MCF 10A (cell line): ENCODE data around the gene TANGO6. TPM values are rescaled to one million over a fixed set of nuclear protein-coding genes. Genes with fewer than 3 reads are reported as not detected.

Experiments used
- BruUV-seq: library from RNA; stranded (reverse); fragments of 400-500 nt; replicated peaks from 2 replicates; lab custom pipeline; 2021; lab: Mats Ljungman, UMichigan
- CTCF ChIA-PET: fragments of 300-600 bp; sonication (Branson Sonifier 250); formaldehyde crosslinking; extraction: SDS; loops from one replicate; lab custom pipeline; 2021; ENCODE audit warnings: antibody characterized with exemption, inconsistent platforms; lab: Yijun Ruan, JAX
- POLR2A ChIA-PET: fragments of 300-600, 350-650 bp; sonication (Branson Sonifier 250); formaldehyde crosslinking; extraction: SDS; loops from one replicate; lab custom pipeline; 2020; ENCODE audit warnings: antibody characterized with exemption, inconsistent platforms; lab: Yijun Ruan, JAX
- DNase-seq: peaks from one replicate; pipeline ENCODE4 v3.0.0-alpha.2; 2018; ENCODE audit not compliant: unreplicated experiment
- H3K27ac Mint-ChIP-seq: one replicate; pipeline ENCODE4 v1.8.0; 2022; ENCODE audit warnings: mild to moderate bottlenecking, low read depth, mixed read lengths; ENCODE audit not compliant: unreplicated experiment
- H3K27me3 Mint-ChIP-seq: one replicate; pipeline ENCODE4 v1.8.0; 2022; ENCODE audit warnings: mixed read lengths; ENCODE audit not compliant: insufficient read depth, unreplicated experiment
- H3K36me3 Mint-ChIP-seq: one replicate; pipeline ENCODE4 v1.8.0; 2022; ENCODE audit warnings: mild to moderate bottlenecking, moderate library complexity, mixed read lengths; ENCODE audit not compliant: insufficient read depth, unreplicated experiment
- H3K4me1 Mint-ChIP-seq: one replicate; pipeline ENCODE4 v1.8.0; 2022; ENCODE audit warnings: mixed read lengths; ENCODE audit not compliant: insufficient read depth, unreplicated experiment
- H3K4me3 Mint-ChIP-seq: one replicate; pipeline ENCODE4 v1.8.0; 2022; ENCODE audit warnings: mild to moderate bottlenecking, moderate library complexity, mixed read lengths; ENCODE audit not compliant: unreplicated experiment
- H3K9me3 Mint-ChIP-seq: one replicate; pipeline ENCODE4 v1.8.0; 2022; ENCODE audit warnings: mixed read lengths; ENCODE audit not compliant: unreplicated experiment
- intact Hi-C: fragments of 100-400 bp; cut with micrococcal nuclease; formaldehyde crosslinking; loops from 2 replicates; pipeline ENCODE4 v1.14.1; 2022
- total RNA-seq: library from RNA; stranded (reverse); gene quantifications from 2 replicates; pipeline ENCODE4 v1.2.3, GENCODE V29; 2022
- TF ChIP-seq, protein P1 (sequence below): fragments of 200-600 bp; IDR thresholded peaks from one replicate; pipeline ENCODE4 v1.8.0; 2022; ENCODE audit warnings: antibody characterized with exemption, mild to moderate bottlenecking; ENCODE audit not compliant: unreplicated experiment

Gene TANGO6
- total RNA-seq, 1 experiment from 2014 or later: 21.8 TPM

DNA sequence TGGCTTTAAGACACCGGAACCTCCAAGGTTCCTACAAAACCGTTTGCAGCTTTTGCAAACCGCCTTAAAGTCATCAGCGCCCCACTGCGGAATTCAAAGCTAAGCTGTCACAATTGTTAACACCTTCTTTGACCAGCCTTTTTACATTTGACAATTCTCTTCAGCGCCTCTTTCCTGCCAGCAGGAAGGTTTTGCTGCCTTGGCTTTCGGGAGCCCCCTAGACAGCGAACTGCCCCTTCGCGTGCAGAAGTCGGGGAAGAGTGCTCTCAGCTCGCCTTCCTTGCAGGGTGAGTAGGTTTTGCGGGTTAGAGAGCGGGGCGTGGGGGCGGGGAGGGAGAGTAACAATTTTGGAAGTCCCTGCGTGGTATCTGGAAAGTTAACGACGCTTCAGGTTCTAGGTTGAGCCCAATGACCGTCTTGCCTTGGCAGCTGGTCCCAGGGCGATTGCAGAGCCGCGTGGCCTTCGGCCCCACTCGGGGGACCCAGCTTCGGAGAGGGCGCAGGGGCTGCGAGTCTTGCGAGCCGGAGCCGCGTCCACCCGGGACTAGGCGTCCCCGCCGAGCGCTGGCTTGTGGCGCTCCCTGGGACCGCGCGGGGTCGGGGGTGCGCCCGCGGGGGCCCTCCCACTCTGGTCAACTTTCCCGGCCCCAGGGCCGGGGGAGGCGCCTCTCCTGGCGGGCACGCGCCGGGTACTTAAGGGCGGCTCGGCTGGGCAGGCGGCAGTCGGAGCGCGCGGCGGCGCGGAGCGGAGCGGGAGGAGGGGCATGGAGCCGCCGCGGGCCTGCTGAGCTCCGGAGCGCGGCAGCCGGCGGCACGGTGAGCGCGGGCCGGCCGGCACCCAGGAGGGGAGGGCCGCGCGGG, 262.4 kb downstream of the TANGO6 start, which contains the start of gene HAS3:
Gene HAS3 (plus strand): TSS at position 153 of the 861 bp plus-strand sequence. CDS start 3,743 bp downstream, outside the sequence.
- ChIA-PET POLR2A (interaction anchor here (0.6 to 2.0 kb wide), 23 partner anchors 9 to 437 kb away, joined by 3 to 12 read pairs (median 4); partner anchors contain the start of genes CHTF8, TANGO6 and UTP4), CTCF (interaction anchor here (0.6 to 4.4 kb wide), 23 partner anchors 9 to 1896 kb away, joined by 3 to 47 read pairs (median 4); no protein-coding TSS in a partner anchor)
- no TSS peak for BruUV-seq
- Mint-ChIP-seq H3K27me3 (no peaks in the 10 kb centered on the region), H3K36me3 (peaks cover 11% of the 10 kb centered on the region), H3K27ac (peak within 1 kb of the TSS; percentile 84), H3K9me3 (no peaks in the 10 kb centered on the region), H3K4me1 (peaks cover 15% of the 10 kb centered on the region), H3K4me3 (peak within 1 kb of the TSS; percentile 96)
- intact Hi-C loops: loop anchor here (1.0 kb wide), 3 partner anchors 110 to 258 kb away; no protein-coding TSS in a partner anchor
- peak; percentile 81 for DNase-seq
- TF ChIP-seq, protein P1, sequence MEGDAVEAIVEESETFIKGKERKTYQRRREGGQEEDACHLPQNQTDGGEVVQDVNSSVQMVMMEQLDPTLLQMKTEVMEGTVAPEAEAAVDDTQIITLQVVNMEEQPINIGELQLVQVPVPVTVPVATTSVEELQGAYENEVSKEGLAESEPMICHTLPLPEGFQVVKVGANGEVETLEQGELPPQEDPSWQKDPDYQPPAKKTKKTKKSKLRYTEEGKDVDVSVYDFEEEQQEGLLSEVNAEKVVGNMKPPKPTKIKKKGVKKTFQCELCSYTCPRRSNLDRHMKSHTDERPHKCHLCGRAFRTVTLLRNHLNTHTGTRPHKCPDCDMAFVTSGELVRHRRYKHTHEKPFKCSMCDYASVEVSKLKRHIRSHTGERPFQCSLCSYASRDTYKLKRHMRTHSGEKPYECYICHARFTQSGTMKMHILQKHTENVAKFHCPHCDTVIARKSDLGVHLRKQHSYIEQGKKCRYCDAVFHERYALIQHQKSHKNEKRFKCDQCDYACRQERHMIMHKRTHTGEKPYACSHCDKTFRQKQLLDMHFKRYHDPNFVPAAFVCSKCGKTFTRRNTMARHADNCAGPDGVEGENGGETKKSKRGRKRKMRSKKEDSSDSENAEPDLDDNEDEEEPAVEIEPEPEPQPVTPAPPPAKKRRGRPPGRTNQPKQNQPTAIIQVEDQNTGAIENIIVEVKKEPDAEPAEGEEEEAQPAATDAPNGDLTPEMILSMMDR: peak; percentile 55

DNA sequence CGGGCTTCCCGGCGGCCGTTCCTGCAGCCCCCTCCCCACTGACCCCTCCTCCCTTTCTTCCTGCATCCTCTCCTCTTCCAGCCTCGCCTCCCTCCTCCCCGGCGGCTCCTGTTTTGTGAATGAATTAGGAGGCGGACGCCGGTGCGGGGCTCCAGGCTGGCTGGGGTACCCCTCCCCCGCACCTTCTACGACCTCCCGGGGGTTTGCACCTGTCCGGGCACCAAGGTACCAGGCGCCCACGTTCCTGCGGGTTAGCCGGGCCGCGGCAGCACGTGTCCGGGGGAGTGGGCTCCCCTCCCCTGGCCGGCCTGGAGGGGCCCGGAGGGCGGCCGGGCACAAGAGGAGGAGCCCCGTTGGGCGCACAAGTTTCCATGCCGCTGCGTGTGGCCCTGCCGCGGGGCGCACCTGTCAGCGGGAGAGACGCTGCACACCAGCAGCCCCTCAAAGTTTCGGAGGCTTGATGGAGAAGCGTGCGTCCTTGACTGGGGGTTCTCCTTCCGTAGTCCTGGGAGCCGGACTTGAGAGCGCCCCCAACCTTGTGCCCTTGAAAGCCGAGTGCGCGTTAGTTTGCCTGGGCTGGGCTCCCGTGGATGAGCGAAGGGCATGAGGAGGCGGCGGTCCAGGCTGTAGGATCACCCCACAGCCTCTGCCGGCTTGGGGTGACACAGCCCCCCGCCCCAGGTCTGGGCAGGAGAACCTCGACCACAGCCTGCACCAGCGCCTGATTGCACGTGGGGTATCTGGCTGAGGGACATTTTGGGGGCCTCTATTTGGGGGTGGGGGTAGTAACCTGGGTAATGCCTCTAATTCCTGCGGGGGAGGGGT, 263.4 kb downstream of the TANGO6 start:
- peak overlapping the region; percentile 96 for H3K4me3 Mint-ChIP-seq
- no peaks in the 10 kb centered on the region for H3K27me3 Mint-ChIP-seq
- ChIA-PET POLR2A (interaction anchor here (1.0 to 2.0 kb wide), 13 partner anchors 13 to 210 kb away, joined by 3 to 12 read pairs (median 4); partner anchors contain the start of genes CHTF8 and UTP4), CTCF (interaction anchor here (1.0 to 4.4 kb wide), 8 partner anchors 17 to 260 kb away, joined by 3 to 47 read pairs (median 6); no protein-coding TSS in a partner anchor)
- TF ChIP-seq, protein P1: no peak
- DNase-seq: peak; percentile 21
- H3K9me3 Mint-ChIP-seq: no peaks in the 10 kb centered on the region
- intact Hi-C loops: no loop called here
- no peak overlapping the region for H3K27ac Mint-ChIP-seq
- H3K36me3 Mint-ChIP-seq: peaks cover 11% of the 10 kb centered on the region
- peaks cover 8% of the 10 kb centered on the region for H3K4me1 Mint-ChIP-seq
- no TSS peak for BruUV-seq

DNA sequence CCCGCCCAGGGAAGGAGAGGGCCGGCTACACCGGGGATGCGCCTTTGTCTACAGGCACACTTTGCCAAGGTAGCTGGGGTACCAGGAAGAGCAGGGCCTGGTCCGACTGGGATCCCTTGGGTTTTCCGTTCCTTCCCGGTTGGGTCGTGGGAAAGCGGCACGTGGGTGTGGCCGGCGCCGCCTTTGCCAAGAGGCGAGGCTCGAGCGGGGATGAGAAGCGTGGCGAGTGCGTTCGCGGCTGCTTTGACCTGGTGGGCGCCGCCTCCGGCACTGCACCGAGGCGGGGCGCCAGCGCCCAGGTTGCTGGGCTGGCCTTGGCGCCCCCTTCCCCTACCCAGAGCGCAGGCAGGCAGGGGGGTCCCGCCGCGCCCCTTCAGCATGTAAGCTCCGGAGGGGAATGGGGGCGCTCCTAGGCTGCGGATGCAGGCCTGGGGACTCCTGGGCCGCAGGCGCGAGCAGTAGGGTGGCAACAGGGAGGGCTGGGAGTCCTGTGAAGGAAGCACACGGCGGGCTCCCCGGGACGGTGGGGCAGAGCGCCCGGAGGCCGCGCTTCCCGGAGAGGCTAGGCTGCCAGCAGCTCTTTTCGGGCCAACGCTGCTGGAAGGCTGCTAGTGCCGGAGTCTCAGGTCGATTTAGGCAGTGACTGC, 264.1 kb downstream of the TANGO6 start:
- Mint-ChIP-seq H3K4me1 (peaks cover 8% of the 10 kb centered on the region), H3K27me3 (no peaks in the 10 kb centered on the region), H3K27ac (no peak overlapping the region), H3K4me3 (peak overlapping the region; percentile 96), H3K9me3 (no peaks in the 10 kb centered on the region), H3K36me3 (peaks cover 11% of the 10 kb centered on the region)
- intact Hi-C loops: no loop called here
- DNase-seq: no peak
- ChIA-PET CTCF (interaction anchor here (0.6 to 4.4 kb wide), 5 partner anchors 17 to 205 kb away, joined by 3 to 47 read pairs (median 4); no protein-coding TSS in a partner anchor), POLR2A (interaction anchor here (0.5 to 0.9 kb wide), 3 partner anchors 37 to 575 kb away, joined by 3 to 4 read pairs (median 3); no protein-coding TSS in a partner anchor)
- TF ChIP-seq, protein P1: no peak
- no TSS peak for BruUV-seq
